ENCODE measurements around the gene CTPS1.

GRCh38 chr1:40955266-40955665, 24.2 kb upstream of the CTPS1 start:
- TF ChIP-seq POLR2AphosphoS5 (IDR thresholded peaks at IDR 0.05) (no peak), EZH2 (IDR thresholded peaks at IDR 0.05; ENCODE audit: borderline replicate concordance, insufficient read depth, low read length, poor library complexity, severe bottlenecking) (no peak), EP300 (conservative IDR thresholded peaks at IDR 0.05; ENCODE audit: poor library complexity, severe bottlenecking) (no peak), TAF1 (IDR thresholded peaks at IDR 0.05; ENCODE audit: low read depth) (no peak), SMC3 (conservative IDR thresholded peaks at IDR 0.05; ENCODE audit: poor library complexity) (no peak)
